Astrocyte of the spinal cord (primary cell): ENCODE measurements around the gene SLC4A2.
"Not testable (repeated sequence)": the region's sequence is repeated elsewhere in the genome, so short reads cannot be mapped to it uniquely, and the experiment has no call there.

Experiments
- DNase-seq: peaks from one replicate; pipeline ENCODE4 v3.0.0; 2011; ENCODE audit warnings: low read depth, low spot score
- H3K4me3 ChIP-seq: 2 replicates; pipeline ENCODE4 v1.5.1; 2011; ENCODE audit warnings: low read depth, mild to moderate bottlenecking, low read length, moderate library complexity
- CTCF ChIP-seq: IDR thresholded peaks from 2 replicates; pipeline ENCODE4 v1.5.1; 2012; ENCODE audit warnings: low read depth, mild to moderate bottlenecking, low read length, inconsistent platforms
- in situ Hi-C: cut with HindIII; loops from 2 replicates; pipeline ENCODE4 v1.10.0; 2017; ENCODE audit warnings: low sequenced_read_pairs

SLC4A2 gene

GRCh38 chr7:151038951-151039849 is 20.2 kb upstream of the SLC4A2 start:
- no peak overlapping the region for H3K4me3 ChIP-seq
- TF ChIP-seq CTCF, result no peak
- DNase-seq, result peak; percentile 89

GRCh38 chr7:151039850-151040548 is 19.4 kb upstream of the SLC4A2 start:
- H3K4me3 ChIP-seq, result no peak overlapping the region
- no peak for DNase-seq
- TF ChIP-seq CTCF, result no peak
- in situ Hi-C loops, result no loop called here

More at GRCh38 chr7:151038951-151039849, 20.2 kb upstream of the SLC4A2 start:
- in situ Hi-C loops, result no loop called here

DNA sequence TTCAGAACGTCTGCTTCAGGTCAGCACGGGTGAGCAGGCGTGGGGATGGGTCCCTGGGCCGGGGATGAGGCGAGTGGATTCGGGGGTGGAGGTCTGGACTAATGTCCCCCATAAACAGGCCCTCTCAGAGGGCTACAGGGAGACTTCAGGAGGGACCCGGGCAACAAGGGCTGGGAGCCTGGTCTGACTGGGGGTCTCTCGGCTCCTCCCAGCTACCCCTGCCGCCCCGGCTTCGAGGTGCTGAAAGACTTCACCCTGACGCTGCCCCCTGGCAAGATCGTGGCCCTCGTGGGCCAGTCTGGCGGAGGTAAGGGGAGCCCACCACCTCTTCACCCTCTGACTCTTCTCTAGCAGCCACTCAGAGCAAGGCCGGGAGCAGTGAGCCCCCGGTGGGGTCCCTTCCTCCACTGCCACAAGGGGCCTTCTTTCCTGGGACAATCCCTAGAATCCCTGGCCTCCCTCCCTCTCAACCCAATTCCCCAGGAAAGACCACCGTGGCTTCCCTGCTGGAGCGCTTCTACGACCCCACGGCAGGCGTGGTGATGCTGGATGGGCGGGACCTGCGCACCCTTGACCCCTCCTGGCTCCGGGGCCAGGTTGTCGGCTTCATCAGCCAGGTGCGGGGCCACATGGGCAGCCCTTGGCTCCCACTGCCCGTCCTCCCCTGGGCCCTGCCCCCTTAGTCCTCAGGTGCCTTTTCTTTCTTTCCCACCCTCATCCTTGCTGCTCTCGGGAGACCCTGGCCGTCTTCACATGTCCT is 18.6 kb upstream of the SLC4A2 start:
- DNase-seq, result no peak
- H3K4me3 ChIP-seq, result no peak overlapping the region
- in situ Hi-C loops, result no loop called here
- no peak for TF ChIP-seq CTCF

GRCh38 chr7:151043449-151043848 is 15.9 kb upstream of the SLC4A2 start:
- H3K4me3 ChIP-seq, in situ Hi-C loops, DNase-seq: not testable (repeated sequence)

DNA sequence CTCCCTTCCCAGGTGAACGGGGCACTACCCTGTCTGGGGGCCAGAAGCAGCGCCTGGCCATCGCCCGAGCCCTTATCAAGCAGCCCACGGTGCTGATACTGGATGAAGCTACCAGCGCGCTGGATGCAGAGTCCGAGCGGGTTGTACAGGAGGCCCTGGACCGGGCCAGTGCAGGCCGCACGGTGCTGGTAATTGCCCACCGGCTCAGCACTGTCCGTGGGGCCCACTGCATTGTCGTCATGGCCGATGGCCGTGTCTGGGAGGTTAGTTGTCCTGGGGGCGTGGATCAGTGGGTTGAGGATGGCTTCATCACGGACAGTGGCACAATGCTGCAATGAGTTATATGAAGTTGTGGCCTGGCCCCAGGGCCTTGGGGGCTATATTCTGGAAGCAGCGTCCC is 15.4 kb upstream of the SLC4A2 start:
- in situ Hi-C loops, result no loop called here
- no peak for DNase-seq
- no peak overlapping the region for H3K4me3 ChIP-seq
- no peak for TF ChIP-seq CTCF

- TF ChIP-seq CTCF, result no peak
- in situ Hi-C loops, result no loop called here
- no peak for DNase-seq
- no peak overlapping the region for H3K4me3 ChIP-seq
Measured at GRCh38 chr7:151045262-151045661, 14.1 kb upstream of the SLC4A2 start.

- DNase-seq, result no peak
- in situ Hi-C loops, result no loop called here
- TF ChIP-seq CTCF, result no peak
- no peak overlapping the region for H3K4me3 ChIP-seq
Measured at GRCh38 chr7:151045967-151046366, 13.4 kb upstream of the SLC4A2 start.
